Activated CD8-positive, alpha-beta memory T cell treated with anti-CD3 and anti-CD28 coated beads for 24 hours (primary cell): ENCODE data around the gene TGFBR1.

Experiments
- DNase-seq: peaks from one replicate; pipeline ENCODE4 v3.0.0-alpha.2; 2020

Gene TGFBR1

DNA sequence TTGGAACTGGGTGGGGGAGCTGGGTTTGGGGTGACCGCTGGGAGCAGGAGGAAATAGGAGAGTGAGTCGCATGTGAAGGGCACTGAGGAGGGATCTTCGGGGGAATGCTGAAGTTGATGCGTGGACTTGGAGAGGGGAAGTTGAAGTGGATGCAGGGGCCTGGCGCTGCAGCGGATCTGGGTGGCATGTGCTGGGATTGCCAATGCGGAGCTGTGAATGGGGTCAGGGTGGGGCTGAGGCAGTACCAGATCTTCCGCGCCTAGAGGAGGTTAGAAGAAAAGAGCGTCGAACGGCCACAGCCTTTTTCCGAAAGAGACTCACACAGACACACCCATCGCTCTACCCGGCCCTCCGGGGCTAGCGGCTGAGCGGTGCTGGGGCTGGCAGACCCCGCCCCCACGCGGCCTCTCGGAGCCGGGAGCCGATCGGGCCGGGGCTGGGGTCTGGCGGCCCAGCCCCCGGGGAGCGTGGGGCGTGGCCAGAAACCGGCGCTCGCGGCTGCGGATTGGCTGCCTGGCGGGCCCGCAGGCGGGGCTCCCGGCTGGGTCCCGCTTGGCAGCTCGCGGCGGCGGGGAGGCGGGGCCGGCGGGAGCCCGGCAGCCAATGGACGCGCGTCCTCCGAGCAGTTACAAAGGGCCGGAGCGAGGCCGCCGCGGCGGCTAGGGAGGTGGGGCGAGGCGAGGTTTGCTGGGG is at the start of gene TGFBR1:
TGFBR1 (plus strand) TSS at position 655 of the 693 bp plus-strand sequence. CDS start 93 bp downstream, outside the sequence.
- DNase-seq = peak; percentile 95

DNA sequence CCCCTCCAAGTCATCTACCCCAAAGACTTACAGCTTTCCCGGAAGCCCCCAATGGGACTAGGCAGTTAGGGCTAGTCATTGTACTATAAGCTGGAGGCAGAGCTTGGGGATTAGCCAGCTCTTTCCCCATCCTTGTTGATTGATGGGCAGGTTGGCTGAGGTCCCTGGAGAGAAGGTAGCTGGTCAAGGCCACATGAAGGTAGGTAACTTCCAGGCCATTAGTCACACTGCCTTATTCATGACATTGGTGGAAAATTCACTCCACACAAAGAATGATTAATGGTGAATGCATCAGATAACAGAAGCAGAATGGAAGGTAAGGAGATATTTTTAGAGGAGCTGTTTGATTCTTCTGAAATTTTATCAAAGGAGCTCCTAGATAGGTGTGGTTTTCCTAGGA is 49.5 kb upstream of the TGFBR1 start:
- no peak for DNase-seq

DNA sequence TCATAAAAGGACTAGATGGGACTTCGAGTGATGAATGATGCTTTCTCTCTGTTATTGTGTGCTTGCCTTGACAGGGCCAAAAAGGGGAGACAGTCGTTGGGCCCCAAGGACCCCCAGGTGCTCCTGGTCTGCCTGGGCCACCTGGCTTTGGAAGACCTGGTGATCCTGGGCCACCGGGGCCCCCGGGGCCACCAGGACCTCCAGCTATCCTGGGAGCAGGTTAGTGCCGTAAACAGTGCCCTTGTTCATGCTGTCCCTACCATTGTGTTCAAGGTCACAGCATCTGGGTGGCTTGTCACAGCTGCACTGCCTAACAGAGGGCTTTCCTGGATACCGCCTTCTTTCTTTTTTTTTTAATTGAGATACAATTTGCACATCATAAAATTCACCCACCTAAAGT is 48.7 kb upstream of the TGFBR1 start:
- no peak for DNase-seq

DNA sequence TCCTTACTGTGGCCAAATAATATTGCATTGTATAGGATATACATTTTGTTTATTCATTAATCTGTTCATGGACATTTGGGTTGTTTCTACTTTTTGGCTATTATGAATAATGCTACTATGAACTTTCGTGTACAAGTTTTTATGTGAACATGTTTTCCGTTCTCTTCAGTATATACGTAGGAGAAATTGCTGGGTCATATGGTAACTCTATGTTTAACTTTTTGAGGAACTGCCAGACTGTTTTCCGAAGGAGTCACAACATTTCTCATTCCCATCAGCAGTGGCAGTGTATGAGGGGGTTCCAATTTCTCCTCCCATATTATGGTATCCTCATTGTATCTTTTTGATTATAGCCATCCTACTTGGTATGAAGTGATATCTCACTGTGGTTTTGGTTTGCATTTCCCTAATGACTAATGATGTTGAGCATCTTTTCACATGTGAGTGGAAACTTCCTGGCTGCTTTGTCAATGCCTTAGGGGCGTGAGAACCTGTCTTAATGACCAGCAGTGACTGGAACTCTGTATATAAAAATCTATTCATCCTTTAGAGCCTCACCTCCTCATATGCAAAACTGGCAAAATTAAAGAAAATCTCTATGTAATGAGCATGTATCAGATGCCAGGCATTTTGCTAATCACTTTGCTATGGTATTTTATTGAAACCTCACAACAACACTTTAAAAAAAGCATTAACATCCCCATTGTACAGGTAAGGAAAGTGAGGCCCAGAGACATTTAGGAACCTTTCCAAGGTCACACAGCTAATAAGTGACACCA is 47.8 kb upstream of the TGFBR1 start:
- no peak for DNase-seq

DNA sequence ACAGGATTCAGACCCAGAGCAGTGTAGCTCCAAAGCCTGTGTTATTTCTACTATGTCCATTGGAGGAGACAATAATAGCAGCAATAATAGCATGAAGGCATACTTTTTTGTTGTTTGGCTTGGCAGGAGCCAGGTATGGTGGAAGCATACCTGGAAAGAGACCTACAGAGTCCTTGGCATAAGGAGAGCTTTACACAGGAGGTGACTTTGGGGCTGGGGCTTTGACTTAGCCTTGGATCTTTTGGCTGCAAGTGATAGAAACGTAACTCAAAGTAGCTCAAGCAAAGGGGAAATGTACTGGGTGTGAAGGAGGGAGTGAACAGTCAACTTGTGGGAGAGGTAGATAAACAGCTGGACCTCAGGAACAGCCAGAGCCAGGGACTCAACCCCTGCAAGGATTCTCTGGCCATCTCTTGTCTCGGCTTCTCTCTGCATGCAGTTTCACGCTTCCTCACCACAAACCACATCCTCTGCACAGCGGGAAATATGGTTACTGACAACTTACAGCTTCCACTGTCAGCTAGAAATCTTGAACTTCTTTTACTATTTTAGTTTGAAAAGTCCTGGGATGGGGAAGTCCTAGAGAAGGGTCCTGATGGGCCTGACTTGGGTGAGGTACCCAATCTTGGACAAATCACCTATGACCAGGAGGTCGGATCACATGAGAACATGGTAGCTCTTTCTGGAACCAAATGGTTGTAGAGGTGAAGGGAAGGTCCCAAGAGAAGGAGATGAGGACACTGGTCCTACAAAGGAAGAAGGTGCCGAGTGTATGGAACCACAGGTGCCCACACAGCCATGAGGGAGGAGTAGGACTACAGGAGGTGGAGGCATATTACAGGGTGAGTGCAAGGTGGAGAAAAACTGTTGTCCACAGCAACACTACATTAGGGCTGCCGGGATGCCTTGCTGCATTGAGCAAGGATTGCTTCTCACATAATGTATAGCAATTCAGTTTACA is 47.0 kb upstream of the TGFBR1 start:
- DNase-seq = peak; percentile 82

DNA sequence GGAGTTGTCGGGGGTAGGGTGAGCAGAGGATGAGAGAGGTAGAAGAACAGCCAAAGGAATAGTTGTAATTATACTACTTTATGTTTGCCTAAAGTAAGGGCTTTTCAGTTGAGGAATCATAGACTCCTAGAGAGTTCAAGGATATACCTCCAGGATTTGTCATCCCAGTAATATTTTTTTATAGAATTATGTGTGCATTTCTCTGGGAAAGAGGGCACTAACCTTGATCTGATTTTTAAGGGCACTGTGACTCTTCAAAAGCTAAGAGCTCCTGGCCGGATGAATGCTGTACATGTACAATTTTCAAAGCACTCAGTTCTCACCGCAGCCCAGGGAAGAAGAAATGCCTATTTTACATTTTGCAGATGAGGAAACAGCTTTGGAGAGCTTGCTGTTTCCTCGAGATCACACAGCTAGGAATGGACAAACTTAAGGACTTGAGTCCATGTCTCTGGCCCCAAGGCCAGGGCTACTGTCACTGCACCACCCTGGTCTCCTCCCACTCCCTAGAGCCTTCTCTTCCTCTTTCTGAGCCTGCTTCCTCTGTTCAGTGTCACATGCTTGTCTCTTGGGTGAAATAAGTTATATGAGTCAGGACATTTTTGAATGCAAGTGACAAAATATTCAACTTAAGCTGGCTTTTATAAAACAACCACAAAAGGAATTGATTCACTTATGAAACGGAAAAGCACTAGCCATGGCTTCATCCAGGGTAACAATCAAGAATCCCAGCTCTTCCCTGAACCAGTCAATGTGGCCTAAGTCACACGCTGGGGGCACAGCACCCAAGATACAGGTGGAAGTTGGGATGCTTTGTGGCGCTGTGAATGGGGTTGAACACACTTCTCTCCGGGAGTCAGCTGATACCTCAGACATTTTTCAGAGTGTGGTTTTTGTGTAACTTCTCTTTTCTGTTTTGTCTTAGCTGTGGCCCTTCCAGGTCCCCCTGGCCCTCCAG is 45.7 kb upstream of the TGFBR1 start:
- no peak for DNase-seq

DNA sequence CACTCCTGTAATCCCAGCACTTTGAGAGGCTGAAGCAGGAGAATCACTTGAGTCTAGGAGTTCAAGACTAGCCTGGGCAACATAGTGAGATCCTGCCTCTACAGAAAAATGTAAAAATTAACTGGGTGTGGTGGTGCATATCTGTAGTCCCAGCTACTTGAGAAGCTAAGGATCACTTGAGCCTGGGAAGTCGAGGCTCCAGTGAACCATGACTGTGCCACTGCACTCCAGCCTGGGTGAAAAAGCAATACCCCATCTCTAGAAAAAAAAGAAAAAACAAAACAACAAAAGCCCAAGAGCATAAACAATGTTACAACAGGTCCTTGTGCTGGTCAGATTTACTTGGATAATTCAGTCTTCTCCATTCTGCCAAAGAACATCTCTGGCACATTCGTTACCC is 44.3 kb upstream of the TGFBR1 start:
- no peak for DNase-seq

DNA sequence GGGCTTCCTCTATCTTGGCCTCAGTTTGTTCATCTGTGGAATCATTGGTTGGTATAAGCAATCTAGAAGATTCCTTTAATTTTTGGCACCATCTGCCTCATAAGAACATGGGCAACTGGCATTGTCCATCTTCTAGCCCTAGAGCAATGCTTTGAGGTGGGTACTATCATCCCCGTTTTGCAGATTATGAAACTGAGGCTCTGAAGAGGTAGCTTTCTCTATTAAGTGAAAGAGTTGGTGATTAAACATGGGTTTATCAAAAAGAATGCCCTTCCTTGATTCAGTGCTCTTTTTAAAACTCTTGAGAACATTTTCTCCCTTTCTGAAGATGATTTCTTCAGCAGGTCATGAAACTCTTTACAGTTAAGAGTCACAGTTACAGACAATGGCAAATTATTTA is 42.4 kb upstream of the TGFBR1 start:
- no peak for DNase-seq

DNA sequence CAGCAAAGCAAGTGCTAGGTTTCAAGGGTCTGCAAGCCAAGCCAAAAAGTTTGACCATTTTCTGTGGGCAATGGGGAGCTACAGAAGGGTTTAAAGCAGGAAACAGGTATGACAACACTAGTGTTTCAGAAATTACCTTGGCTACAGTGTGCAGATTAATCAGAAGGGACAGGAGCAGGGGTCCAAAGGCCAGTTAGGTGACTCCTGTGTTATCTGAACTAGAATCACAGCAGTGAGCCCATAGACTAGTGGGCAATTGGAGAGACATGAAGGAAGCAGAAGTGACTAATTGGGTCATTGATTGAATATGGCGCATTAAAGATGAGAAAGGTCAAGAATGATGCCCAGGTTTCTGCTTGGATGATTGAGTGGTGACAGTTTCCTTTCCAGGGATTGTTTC is 41.4 kb upstream of the TGFBR1 start:
- DNase-seq = no peak

DNA sequence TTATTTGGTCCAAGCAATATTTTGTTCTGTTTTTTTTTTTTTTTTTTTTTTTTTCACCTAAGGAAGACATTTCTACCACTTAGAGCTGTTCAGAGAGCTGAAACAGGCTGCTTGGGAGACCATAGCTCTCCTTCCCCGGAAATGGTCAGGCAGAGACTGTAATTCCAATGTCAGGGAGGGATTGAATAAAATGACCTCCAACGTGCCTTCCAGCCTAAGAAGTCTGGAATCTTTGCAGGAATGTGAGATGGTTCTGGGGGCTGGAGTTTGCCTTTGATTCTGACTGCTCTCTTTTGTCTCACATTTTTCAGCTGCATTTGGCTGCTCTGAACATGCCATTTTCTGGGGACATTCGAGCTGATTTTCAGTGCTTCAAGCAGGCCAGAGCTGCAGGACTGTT is 38.3 kb upstream of the TGFBR1 start:
- DNase-seq = no peak

DNA sequence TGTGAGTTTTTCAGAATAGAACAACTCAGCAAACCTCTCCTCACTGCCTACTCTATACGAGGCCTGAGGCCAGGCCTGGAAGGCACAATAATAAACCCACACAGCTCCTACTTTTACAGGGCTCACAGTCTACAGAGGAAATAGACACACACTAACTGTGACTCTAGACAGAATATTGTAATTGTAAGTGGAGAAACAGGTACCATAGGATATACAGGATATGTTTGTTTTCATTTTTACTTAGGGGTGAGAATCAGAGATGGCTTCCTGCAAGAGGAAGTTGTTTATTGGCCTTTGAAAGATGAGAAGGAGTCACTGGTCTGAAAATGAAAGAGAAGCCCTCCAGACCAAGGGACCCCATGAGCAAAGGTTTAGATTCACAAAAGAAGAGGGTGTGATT is 35.8 kb upstream of the TGFBR1 start:
- no peak for DNase-seq

DNA sequence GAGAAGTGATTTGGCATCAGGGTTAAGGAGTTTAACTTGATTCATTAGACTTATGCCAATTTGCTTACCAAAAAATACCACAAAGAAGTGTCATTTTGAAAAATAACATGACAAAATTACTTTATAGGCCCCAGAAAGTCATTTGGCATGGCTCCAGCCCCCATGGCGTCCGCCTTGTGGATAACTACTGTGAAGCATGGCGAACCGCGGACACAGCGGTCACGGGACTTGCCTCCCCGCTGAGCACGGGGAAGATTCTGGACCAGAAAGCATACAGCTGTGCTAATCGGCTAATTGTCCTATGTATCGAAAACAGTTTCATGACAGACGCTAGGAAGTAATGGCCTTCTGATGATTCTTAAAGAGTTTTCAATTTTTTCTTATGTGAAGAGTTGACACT is 35.4 kb upstream of the TGFBR1 start:
- DNase-seq = no peak

DNA sequence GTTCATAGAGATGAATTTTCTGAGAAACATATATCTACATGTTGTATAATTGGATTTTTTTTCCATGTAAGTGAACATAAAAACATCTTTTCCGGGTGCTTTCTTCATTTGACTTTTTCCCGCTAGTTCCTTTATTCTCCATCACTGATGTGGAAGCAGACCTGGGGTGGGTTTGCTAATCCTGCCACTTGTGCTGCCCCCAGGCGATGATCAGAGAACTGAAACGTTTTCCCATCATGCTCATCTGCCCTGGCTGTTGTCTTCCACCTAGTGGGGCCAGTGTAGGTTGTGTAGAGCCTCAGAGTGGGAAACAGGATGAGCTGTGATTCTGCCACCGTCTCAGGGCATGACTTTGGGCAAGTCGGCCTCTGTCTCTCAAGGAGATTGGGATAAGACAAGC is 34.2 kb upstream of the TGFBR1 start:
- no peak for DNase-seq

DNA sequence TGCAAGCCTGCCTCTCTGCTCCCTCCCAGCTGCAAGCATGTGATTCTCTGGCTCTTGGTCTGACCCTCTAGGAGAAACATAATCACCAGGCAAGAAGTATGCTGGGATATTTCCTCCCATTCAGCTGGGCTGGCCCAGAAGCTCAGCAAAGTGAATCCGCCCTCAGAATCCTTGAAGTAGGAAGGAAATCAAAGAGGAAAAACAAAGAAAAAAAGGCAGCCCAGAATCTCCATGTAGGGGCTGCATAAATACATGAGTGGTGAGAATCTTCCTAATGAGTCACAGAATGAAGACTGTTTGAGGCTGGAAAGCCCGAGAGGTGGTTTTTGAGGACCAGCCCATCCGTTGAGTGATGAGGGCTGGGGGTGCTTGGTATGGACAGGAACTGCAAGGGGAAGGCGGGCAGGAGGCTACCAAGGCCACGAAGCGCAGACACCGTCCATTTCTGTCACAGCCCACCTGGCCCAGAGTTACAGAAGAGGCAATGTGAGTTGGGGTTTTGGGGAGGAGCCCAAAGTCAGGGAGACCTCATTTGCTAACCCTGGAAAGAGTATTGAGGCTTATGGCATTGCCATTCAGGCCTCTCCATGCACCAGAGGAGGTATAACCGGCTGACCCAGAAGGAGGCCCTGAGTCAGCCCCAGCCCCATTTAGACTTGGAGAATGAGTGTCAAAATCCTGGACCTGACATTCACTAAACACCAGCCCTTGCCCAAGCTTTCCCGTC is 33.4 kb upstream of the TGFBR1 start:
- no peak for DNase-seq

DNA sequence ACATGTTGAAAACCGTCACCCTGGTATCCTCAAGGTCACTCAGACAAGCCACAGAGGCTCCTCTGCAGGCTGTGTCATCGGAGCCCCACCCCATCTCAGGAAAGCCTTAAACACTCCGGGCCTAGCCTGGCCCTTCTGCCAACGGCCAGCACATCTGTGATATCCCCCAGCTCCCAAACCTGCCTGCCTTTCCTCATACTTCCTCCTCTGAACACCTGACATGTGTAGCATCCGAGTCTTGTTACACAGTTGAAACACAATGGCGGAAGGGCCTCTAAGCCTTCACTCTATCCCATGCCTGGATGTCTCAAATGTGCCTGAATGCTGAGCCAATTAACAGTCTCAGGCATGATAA is 32.9 kb upstream of the TGFBR1 start:
- DNase-seq = no peak

DNA sequence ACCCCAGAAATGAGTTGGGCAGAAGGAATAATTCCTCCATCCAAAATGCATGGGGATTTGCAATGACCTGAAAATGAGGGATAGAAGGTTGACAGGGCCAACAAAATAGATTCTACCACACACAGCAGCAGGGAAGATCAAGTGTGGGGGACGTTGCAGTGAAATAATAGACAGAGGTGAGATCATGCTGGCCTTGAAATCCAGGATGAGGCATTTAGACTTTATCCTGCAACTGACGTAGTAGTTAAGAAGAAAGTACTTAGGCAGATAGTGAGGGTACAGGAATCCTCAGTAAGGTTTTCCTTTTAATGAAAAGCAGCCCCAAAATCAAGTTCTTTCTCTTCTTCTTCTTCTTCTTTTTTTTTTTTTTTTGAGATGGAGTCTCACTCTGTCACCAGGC is 31.6 kb upstream of the TGFBR1 start:
- DNase-seq = no peak

DNA sequence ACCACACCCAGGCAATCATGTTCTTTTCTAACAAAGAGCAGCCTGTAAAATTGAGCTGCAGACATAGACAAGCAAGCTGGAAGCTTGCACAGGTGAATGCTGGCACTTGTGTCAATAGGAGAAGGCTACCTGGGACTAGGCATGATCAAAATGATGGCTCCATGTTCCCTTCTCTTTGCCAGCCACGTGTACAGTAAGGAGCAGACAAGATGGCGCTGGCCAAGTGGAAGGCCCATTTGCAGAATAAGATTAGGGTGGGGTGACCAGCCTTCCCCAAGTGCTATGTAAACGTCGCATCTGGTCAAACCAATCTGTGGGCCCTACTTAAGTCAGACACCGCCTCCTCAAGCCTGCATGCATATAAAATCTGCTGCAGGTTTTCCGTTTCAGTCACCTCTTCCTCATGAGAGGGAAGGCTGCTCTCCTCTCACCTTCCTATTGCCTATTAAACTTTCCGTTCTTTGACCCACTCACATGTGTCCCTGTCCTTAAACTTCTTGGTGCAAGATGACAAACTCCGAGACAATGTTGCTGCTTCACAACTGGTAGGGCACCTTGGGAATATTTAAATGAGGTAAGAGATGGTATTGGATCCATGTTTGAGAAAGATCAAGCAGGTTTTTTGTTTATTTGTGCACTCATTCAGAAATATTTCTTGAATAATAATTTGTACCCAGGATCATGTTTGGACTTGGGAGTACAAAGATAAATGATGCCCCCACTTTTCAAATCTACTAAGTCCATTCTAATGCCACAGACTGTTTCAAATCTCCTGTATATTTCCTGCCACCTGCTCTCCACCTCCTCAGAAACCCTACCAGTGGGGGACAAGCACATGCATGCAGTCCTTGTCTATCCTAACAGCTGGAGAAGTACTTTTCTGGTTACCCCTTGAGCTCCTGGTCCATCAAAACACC is 30.7 kb upstream of the TGFBR1 start:
- DNase-seq = no peak

DNA sequence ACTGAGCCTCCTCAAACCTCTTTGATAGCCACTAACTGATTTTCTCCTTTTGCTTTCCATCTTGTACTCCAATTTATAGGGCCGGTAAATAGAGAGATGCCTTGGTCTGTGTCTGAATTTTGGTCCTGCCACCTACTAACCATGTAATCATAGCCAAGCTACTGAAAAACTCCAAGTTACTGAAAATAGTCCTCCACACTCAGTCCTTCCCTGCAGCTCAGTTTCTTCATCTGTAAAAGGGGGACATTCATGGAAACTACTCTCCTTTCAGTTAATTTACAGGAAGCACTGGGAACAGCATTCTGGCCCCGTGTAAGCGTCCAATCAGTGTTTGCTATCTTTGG is 30.0 kb upstream of the TGFBR1 start:
- DNase-seq = no peak

DNA sequence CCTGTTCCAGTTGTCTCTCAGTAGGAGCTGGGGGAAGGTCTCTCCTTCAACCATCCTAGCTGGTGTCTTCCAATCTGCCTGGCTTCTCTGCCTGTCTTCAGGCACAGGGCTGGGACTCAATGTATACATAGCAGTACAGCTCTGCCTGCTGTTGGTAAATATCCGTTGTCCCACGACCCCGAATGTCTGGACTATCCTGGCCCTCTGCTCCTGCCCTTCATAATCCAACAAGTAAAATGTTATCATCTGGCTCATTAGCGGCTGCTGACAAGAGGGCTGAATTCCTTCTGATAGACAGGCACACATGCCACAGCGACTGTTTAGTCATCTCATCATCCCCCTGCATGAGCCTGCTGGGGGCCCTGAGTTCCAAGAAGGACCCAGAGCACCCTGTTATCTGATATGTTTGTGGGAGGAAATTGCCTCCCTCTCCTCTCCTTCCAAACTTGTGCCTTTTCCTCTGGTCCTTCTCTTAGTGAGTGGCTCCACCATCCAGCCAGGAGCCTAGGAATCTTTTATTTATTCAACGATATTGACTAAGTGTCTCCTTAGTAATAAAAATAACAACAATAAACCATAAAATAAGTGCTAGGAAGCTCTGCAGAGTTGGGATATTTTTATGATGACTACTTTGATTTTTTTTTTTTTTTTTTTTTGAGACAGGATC is 29.5 kb upstream of the TGFBR1 start:
- no peak for DNase-seq

DNA sequence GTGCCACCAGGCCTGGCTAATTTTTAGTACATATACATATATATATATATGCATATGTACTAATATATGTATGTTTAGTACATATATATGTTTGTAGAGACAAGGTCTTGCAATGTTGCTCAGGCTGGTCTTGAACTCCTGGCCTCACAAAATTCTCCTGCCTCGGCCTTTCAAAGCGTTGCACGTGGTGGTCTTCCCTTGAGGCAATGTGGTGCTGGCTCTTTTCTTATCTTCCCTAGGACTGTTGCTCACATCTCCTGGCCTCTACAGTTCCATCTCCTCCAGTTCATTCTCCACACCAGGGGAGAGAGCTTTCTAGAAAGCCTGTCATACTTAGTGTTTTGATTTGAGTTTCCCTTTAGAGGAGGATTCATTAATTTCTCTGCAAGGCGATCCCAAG is 28.9 kb upstream of the TGFBR1 start:
- DNase-seq = no peak
